GM23338 (cell line): ENCODE results near the gene LPCAT4. TPM values are rescaled to one million over a fixed set of nuclear protein-coding genes. Genes with fewer than 3 reads are reported as not detected.

Source experiments
- ATAC-seq: fragments of 200-7000 bp; cut with Tn5 transposase; 3 replicates; pipeline ENCODE4 v1.9.1; 2020
- DNase-seq: peaks from one replicate; pipeline ENCODE4 v3.0.0-alpha.2; 2015; ENCODE audit warnings: low spot score
- H2AFZ ChIP-seq: fragments of 200-600 bp; sonication (generic); 2 replicates; pipeline ENCODE4 v1.8.0; 2016; ENCODE audit warnings: antibody characterized with exemption, mild to moderate bottlenecking, moderate library complexity
- H3F3A ChIP-seq: fragments of 200-600 bp; sonication (generic); replicated peaks from 2 replicates; pipeline ENCODE4 v1.8.0; 2017; ENCODE audit warnings: antibody characterized with exemption, mixed run types, low read depth
- H3K27ac ChIP-seq: fragments of 200-600 bp; sonication (generic); 2 replicates; pipeline ENCODE4 v1.6.1; 2016; ENCODE audit warnings: low read depth
- H3K27me3 ChIP-seq: fragments of 200-600 bp; sonication (generic); 2 replicates; pipeline ENCODE4 v1.8.0; 2016; ENCODE audit warnings: mild to moderate bottlenecking, mixed run types, moderate library complexity; ENCODE audit not compliant: insufficient read depth
- H3K36me3 ChIP-seq: fragments of 200-600 bp; sonication (generic); 2 replicates; pipeline ENCODE4 v1.8.0; 2016; ENCODE audit warnings: mild to moderate bottlenecking; ENCODE audit not compliant: insufficient read depth
- H3K4me1 ChIP-seq: fragments of 200-600 bp; sonication (generic); 2 replicates; pipeline ENCODE4 v1.8.0; 2016; ENCODE audit warnings: mild to moderate bottlenecking, moderate library complexity; ENCODE audit not compliant: insufficient read depth
- H3K4me2 ChIP-seq: fragments of 200-600 bp; sonication (generic); 2 replicates; pipeline ENCODE4 v1.7.1; 2017; ENCODE audit warnings: mixed run types
- H3K4me3 ChIP-seq: fragments of 200-600 bp; sonication (generic); 2 replicates; pipeline ENCODE4 v1.6.1; 2016; ENCODE audit warnings: mixed run types
- H3K79me2 ChIP-seq: fragments of 200-600 bp; sonication (generic); replicated peaks from 2 replicates; pipeline ENCODE4 v1.8.0; 2017; ENCODE audit warnings: mild to moderate bottlenecking; ENCODE audit not compliant: insufficient read depth
- H3K9me2 ChIP-seq: fragments of 200-600 bp; sonication (generic); 2 replicates; pipeline ENCODE4 v1.8.0; 2017; ENCODE audit not compliant: insufficient read depth
- H4K20me1 ChIP-seq: fragments of 200-600 bp; sonication (generic); replicated peaks from 2 replicates; pipeline ENCODE4 v1.8.0; 2017; ENCODE audit warnings: mild to moderate bottlenecking; ENCODE audit not compliant: insufficient read depth
- H3K27ac Mint-ChIP-seq: 2 replicates; pipeline ENCODE4 v1.8.0; 2020; ENCODE audit warnings: inconsistent platforms, mild to moderate bottlenecking, moderate library complexity, mixed read lengths
- H3K27me3 Mint-ChIP-seq: 3 replicates; pipeline ENCODE4 v1.8.0; 2022; ENCODE audit warnings: low read depth, mild to moderate bottlenecking, moderate library complexity, mixed read lengths, inconsistent platforms; ENCODE audit not compliant: insufficient read depth, poor library complexity
- H3K36me3 Mint-ChIP-seq: 3 replicates; pipeline ENCODE4 v1.8.0; 2021; ENCODE audit warnings: low read depth, mild to moderate bottlenecking, inconsistent platforms, moderate library complexity, mixed read lengths
- H3K4me1 Mint-ChIP-seq: 3 replicates; pipeline ENCODE4 v1.8.0; 2020; ENCODE audit warnings: mild to moderate bottlenecking, inconsistent platforms, mixed read lengths
- H3K4me3 Mint-ChIP-seq: 3 replicates; pipeline ENCODE4 v1.8.0; 2021; ENCODE audit warnings: moderate library complexity, mild to moderate bottlenecking, inconsistent platforms, mixed read lengths
- H3K9me3 Mint-ChIP-seq: 3 replicates; pipeline ENCODE4 v1.8.0; 2020; ENCODE audit warnings: moderate library complexity, mild to moderate bottlenecking, inconsistent platforms, mixed read lengths
- CREB1 ChIP-seq: fragments of 250-450 bp; sonication (Bioruptor Pico); IDR thresholded peaks from 2 replicates; pipeline ENCODE4 v1.5.0; 2020; ENCODE audit warnings: low read depth, mild to moderate bottlenecking, moderate library complexity
- CTCF ChIP-seq, 2 experiments: fragments of 200-600 bp in 1 of 2; sonication (generic) in 1 of 2; conservative IDR thresholded peaks; 2 replicates each; pipeline versions ENCODE4 v1.5.1 to v1.6.1; 2016 to 2017; ENCODE audit warnings: antibody characterized with exemption in 2 of 2, low read depth in 2 of 2, mild to moderate bottlenecking in 2 of 2, moderate library complexity in 1 of 2
- EZH2 ChIP-seq: fragments of 200-600 bp; sonication (generic); IDR thresholded peaks from one replicate; pipeline ENCODE4 v1.8.0; 2017; ENCODE audit warnings: antibody characterized with exemption, mild to moderate bottlenecking, low read depth; ENCODE audit not compliant: unreplicated experiment
- EZH2phosphoT487 ChIP-seq: fragments of 200-600 bp; sonication (generic); IDR thresholded peaks from one replicate; pipeline ENCODE4 v1.8.1; 2018; ENCODE audit warnings: antibody characterized with exemption; ENCODE audit not compliant: unreplicated experiment
- JUNB ChIP-seq: IDR thresholded peaks from one replicate; pipeline ENCODE4 v1.6.1; 2016; ENCODE audit warnings: antibody characterized with exemption; ENCODE audit not compliant: unreplicated experiment
- POLR2AphosphoS5 ChIP-seq: IDR thresholded peaks from 2 replicates; pipeline ENCODE4 v1.6.1; 2016; ENCODE audit warnings: antibody characterized with exemption, low read depth
- REST ChIP-seq: IDR thresholded peaks from one replicate; pipeline ENCODE4 v1.6.1; 2018; ENCODE audit warnings: antibody characterized with exemption; ENCODE audit not compliant: unreplicated experiment
- ZNF114 ChIP-seq: fragments of 250-450 bp; sonication (Bioruptor Pico); IDR thresholded peaks from 2 replicates; pipeline ENCODE4 v1.5.0; 2020; ENCODE audit warnings: mild to moderate bottlenecking, moderate library complexity
- ZNF331 ChIP-seq: fragments of 250-450 bp; sonication (Bioruptor Pico); IDR thresholded peaks from 2 replicates; pipeline ENCODE4 v1.5.0; 2020; ENCODE audit warnings: low read depth, mild to moderate bottlenecking, moderate library complexity
- polyA plus RNA-seq: library from polyadenylated mRNA; unstranded; fragments of >200 nt; fragmentation: Nextera tagmentation; extraction: Ambion mirVana; gene quantifications from 2 replicates; pipeline ENCODE4 v1.2.1, GENCODE V29; 2016
- total RNA-seq: library from RNA; depleted of rRNA; stranded (reverse); fragments of >200 nt; shearing (Covaris generic); gene quantifications from 2 replicates; pipeline ENCODE4 v1.2.3, GENCODE V29; 2014
- TF ChIP-seq, protein P1 (sequence below): fragments of 250-450 bp; sonication (Bioruptor Pico); IDR thresholded peaks from 2 replicates; pipeline ENCODE4 v1.5.0; 2020; ENCODE audit warnings: mild to moderate bottlenecking, moderate library complexity

Gene LPCAT4
- total and polyA plus RNA-seq, 2 experiments from 2014 or later, result 36.8 to 49.1 TPM

GRCh38 chr15:34331809-34332208 is 35.2 kb downstream of the LPCAT4 start:
- Histone ChIP-seq H3K27me3 (no peaks in the 10 kb centered on the region), H3K27ac (no peak overlapping the region), H3K4me2 (no peak overlapping the region), H3K36me3 (no peaks in the 10 kb centered on the region), H3K4me1 (peaks cover 9% of the 10 kb centered on the region), H3K79me2 (no peaks in the 10 kb centered on the region), H3K9me2 (no peaks in the 10 kb centered on the region), H4K20me1 (peaks cover 6% of the 10 kb centered on the region; the same call in 1 of the 2 replicates), H3K4me3 (no peak overlapping the region), H2AFZ (no peak overlapping the region), H3F3A (no peaks in the 10 kb centered on the region)
- Mint-ChIP-seq H3K27me3 (no peaks in the 10 kb centered on the region), H3K27ac (no peak overlapping the region), H3K4me1 (peaks cover 3% of the 10 kb centered on the region), H3K4me3 (no peak overlapping the region), H3K36me3 (no peaks in the 10 kb centered on the region), H3K9me3 (no peaks in the 10 kb centered on the region)
- no peak for ATAC-seq
- no peak for DNase-seq
- TF ChIP-seq POLR2AphosphoS5, result no peak

DNA sequence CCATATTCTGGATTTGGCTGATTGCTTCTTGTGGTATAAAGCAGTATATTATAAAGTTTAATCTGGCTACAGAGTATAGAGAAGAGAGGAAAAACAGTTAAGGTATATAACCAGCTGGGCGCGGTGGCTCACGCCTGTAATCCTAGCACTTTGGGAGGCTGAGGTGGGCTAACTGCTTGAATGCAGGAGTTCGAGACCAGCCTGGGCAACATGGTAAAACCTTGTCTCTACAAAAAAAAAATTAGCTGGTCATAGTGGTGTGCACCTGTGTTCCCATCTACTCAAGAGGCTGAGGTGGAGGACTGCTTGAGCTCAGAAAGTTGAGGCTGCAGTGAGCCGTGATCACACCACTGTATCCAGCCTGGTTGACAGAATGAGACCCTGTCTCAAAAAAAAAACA is 36.7 kb downstream of the LPCAT4 start:
- Histone ChIP-seq H3K9me2 (no peaks in the 10 kb centered on the region), H3K27ac (no peak overlapping the region), H4K20me1 (no peaks in the 10 kb centered on the region; the same call in 1 of the 2 replicates), H3K27me3 (no peaks in the 10 kb centered on the region), H3K4me1 (no peaks in the 10 kb centered on the region), H2AFZ (no peak overlapping the region), H3K4me3 (no peak overlapping the region), H3K79me2 (no peaks in the 10 kb centered on the region), H3K36me3 (no peaks in the 10 kb centered on the region), H3F3A (no peaks in the 10 kb centered on the region), H3K4me2 (no peak overlapping the region)
- Mint-ChIP-seq H3K4me3 (no peak overlapping the region), H3K27ac (no peak overlapping the region), H3K27me3 (no peaks in the 10 kb centered on the region), H3K36me3 (no peaks in the 10 kb centered on the region), H3K9me3 (no peaks in the 10 kb centered on the region), H3K4me1 (no peaks in the 10 kb centered on the region)
- ATAC-seq (no peak), DNase-seq (no peak)
- TF ChIP-seq ZNF331 (CRISPR knock-in tag), result no peak
- TF ChIP-seq CREB1 (CRISPR knock-in tag), result no peak
- no peak for TF ChIP-seq REST
- no peak for TF ChIP-seq EZH2phosphoT487
- no peak for TF ChIP-seq POLR2AphosphoS5
- TF ChIP-seq JUNB, result no peak
- no peak for TF ChIP-seq ZNF114 (CRISPR knock-in tag)
- TF ChIP-seq, protein P1, sequence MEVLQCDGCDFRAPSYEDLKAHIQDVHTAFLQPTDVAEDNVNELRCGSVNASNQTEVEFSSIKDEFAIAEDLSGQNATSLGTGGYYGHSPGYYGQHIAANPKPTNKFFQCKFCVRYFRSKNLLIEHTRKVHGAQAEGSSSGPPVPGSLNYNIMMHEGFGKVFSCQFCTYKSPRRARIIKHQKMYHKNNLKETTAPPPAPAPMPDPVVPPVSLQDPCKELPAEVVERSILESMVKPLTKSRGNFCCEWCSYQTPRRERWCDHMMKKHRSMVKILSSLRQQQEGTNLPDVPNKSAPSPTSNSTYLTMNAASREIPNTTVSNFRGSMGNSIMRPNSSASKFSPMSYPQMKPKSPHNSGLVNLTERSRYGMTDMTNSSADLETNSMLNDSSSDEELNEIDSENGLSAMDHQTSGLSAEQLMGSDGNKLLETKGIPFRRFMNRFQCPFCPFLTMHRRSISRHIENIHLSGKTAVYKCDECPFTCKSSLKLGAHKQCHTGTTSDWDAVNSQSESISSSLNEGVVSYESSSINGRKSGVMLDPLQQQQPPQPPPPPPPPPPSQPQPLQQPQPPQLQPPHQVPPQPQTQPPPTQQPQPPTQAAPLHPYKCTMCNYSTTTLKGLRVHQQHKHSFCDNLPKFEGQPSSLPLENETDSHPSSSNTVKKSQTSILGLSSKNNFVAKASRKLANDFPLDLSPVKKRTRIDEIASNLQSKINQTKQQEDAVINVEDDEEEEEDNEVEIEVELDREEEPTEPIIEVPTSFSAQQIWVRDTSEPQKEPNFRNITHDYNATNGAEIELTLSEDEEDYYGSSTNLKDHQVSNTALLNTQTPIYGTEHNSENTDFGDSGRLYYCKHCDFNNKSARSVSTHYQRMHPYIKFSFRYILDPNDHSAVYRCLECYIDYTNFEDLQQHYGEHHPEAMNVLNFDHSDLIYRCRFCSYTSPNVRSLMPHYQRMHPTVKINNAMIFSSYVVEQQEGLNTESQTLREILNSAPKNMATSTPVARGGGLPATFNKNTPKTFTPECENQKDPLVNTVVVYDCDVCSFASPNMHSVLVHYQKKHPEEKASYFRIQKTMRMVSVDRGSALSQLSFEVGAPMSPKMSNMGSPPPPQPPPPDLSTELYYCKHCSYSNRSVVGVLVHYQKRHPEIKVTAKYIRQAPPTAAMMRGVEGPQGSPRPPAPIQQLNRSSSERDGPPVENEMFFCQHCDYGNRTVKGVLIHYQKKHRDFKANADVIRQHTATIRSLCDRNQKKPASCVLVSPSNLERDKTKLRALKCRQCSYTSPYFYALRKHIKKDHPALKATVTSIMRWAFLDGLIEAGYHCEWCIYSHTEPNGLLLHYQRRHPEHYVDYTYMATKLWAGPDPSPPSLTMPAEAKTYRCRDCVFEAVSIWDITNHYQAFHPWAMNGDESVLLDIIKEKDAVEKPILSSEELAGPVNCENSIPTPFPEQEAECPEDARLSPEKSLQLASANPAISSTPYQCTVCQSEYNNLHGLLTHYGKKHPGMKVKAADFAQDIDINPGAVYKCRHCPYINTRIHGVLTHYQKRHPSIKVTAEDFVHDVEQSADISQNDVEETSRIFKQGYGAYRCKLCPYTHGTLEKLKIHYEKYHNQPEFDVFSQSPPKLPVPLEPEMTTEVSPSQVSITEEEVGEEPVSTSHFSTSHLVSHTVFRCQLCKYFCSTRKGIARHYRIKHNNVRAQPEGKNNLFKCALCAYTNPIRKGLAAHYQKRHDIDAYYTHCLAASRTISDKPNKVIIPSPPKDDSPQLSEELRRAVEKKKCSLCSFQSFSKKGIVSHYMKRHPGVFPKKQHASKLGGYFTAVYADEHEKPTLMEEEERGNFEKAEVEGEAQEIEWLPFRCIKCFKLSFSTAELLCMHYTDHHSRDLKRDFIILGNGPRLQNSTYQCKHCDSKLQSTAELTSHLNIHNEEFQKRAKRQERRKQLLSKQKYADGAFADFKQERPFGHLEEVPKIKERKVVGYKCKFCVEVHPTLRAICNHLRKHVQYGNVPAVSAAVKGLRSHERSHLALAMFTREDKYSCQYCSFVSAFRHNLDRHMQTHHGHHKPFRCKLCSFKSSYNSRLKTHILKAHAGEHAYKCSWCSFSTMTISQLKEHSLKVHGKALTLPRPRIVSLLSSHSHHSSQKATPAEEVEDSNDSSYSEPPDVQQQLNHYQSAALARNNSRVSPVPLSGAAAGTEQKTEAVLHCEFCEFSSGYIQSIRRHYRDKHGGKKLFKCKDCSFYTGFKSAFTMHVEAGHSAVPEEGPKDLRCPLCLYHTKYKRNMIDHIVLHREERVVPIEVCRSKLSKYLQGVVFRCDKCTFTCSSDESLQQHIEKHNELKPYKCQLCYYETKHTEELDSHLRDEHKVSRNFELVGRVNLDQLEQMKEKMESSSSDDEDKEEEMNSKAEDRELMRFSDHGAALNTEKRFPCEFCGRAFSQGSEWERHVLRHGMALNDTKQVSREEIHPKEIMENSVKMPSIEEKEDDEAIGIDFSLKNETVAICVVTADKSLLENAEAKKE (CRISPR knock-in tag), result no peak
- no peak for TF ChIP-seq EZH2
- TF ChIP-seq CTCF (conservative IDR thresholded peaks at IDR 0.05; ENCODE audit: low read depth in 2 of 2), result no peak
